Measurements from ENCODE around the gene ADISSP.

Gene ADISSP

DNA sequence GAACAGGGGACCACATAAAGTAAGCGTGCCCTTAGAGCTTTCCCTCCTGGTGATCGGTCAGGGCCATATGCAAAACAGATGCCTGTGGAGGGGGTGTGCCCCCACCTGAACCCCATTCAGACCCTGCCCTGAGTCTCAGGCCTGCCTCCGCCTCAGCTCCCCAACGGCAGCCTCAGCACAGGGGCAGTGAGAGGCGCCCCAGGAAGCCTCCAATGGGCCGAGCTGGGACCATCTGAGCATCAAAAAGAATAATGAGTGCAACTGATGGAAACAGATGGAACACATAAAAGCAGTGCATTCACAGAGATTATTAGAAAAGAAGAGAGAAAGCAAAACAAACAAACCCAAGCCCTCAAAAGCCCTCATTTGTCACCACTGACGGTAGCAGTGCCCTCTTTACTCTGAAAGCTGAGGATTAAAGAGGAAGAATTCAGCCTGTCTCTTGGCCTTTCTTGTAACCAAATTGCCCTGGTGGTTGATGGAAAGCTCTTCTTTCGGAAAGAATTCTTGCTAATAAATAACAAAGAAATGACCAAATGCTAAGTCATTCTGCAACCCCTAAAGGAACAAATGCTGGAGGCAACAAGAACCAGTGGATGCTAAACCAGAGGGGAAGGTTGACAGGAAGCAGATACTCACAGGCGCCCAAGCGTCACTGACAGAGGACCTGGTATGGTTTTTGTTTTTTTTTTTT, 6.8 kb downstream of the ADISSP start:
- Mint-ChIP-seq H3K4me1 (peaks cover 29 to 46% of the 10 kb centered on the region in 2 donors), H3K27ac (peak overlapping the region; percentile 84), H3K4me3 (no peak overlapping the region), H3K9me3 (no peaks in the 10 kb centered on the region), H3K27me3 (no peaks in the 10 kb centered on the region), H3K36me3 (peaks cover 24 to 30% of the 10 kb centered on the region in 2 donors)
- DNase-seq (no peak), ATAC-seq (replicated peaks) (peak; percentile 77 to 82)

DNA sequence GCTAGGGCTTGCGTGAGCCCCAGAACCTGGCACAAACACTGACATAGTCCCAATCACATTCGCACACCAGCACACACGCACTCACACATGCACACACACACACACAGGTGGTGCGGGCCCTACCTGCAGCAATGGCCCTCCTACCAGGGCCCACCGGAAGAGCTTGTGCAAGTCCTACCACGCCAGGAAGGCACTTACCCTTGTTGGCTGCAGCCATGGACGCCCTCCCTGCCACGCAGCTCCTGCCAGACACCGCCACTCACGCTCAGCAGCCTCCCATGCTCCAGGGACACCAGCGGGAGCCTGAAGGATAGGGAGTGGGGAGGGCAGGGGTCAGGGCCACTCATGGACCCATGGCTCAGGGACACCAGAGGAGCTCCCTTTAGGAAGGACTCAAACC, 7.7 kb downstream of the ADISSP start:
- H3K27me3 Mint-ChIP-seq, result no peaks in the 10 kb centered on the region
- no peaks in the 10 kb centered on the region for H3K9me3 Mint-ChIP-seq
- H3K4me3 Mint-ChIP-seq, result no peak overlapping the region
- H3K4me1 Mint-ChIP-seq, result peaks cover 20 to 36% of the 10 kb centered on the region in 2 donors
- no peak overlapping the region for H3K27ac Mint-ChIP-seq
- DNase-seq (no peak), ATAC-seq (replicated peaks) (no peak)
- peaks cover 24 to 34% of the 10 kb centered on the region in 2 donors for H3K36me3 Mint-ChIP-seq

DNA sequence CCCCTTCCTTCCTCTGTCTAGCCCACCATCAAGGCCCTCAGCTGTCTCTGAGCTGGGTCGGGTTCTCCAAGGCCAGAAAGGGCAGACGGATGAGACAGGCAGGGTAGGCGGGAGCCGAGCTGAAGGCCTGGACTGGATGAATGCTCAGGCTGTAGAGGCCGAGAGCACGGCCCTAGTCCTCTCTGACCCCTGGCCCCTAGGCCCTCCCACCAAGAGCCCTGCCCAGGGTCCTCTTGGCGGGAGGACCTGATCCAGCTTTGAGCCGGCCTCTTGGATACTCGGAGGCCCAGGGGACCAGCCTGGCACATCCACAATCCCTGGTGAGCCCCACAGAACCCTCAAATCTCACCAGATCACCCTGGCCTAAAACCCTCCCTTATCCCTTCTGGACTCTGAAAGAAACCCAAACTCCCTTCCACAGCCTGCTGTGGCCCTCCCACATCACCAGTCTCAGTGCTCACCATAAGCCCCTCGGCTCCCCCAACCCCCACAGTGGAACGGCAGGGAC, 8.2 kb downstream of the ADISSP start:
- DNase-seq, result no peak
- H3K4me1 Mint-ChIP-seq, result peaks cover 15 to 31% of the 10 kb centered on the region in 2 donors
- H3K4me3 Mint-ChIP-seq, result no peak overlapping the region
- H3K27me3 Mint-ChIP-seq, result no peaks in the 10 kb centered on the region
- H3K36me3 Mint-ChIP-seq, result peaks cover 26 to 37% of the 10 kb centered on the region in 2 donors
- H3K27ac Mint-ChIP-seq, result no peak overlapping the region
- no peak for ATAC-seq (replicated peaks)
- no peaks in the 10 kb centered on the region for H3K9me3 Mint-ChIP-seq

GRCh38 chr20:3758566-3758965, 9.0 kb downstream of the ADISSP start:
- Mint-ChIP-seq H3K4me1 (peaks cover 10 to 23% of the 10 kb centered on the region in 2 donors), H3K36me3 (peaks cover 28 to 39% of the 10 kb centered on the region in 2 donors), H3K4me3 (no peak overlapping the region), H3K27me3 (no peaks in the 10 kb centered on the region), H3K9me3 (no peaks in the 10 kb centered on the region), H3K27ac (no peak overlapping the region)
- DNase-seq, result no peak
- no peak for ATAC-seq (replicated peaks)

DNA sequence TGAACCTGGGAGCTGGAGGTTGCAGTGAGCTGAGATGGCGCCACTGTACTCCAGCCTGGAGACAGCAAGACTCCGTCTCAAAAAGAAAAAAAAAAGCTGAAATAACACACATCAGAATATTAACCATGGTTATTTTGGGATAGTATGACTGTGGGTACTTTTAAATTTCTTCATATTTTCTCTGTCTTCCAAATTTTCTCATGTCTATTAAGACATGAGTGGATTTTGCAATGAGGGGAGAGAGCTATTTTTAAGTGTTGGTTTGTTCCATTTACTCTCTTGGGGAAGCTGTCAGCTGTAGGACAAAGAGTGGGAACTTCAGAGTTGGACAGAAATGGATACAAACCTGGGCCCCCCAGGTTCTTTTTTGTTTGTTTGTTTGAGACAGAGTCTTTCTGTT, 10.3 kb downstream of the ADISSP start:
- Mint-ChIP-seq H3K4me1 (peaks cover 13 to 34% of the 10 kb centered on the region in 2 donors), H3K4me3 (no peak overlapping the region), H3K36me3 (peaks cover 31 to 43% of the 10 kb centered on the region in 2 donors), H3K9me3 (no peaks in the 10 kb centered on the region), H3K27me3 (no peaks in the 10 kb centered on the region), H3K27ac (no peak overlapping the region)
- no peak for DNase-seq
- no peak for ATAC-seq (replicated peaks)

DNA sequence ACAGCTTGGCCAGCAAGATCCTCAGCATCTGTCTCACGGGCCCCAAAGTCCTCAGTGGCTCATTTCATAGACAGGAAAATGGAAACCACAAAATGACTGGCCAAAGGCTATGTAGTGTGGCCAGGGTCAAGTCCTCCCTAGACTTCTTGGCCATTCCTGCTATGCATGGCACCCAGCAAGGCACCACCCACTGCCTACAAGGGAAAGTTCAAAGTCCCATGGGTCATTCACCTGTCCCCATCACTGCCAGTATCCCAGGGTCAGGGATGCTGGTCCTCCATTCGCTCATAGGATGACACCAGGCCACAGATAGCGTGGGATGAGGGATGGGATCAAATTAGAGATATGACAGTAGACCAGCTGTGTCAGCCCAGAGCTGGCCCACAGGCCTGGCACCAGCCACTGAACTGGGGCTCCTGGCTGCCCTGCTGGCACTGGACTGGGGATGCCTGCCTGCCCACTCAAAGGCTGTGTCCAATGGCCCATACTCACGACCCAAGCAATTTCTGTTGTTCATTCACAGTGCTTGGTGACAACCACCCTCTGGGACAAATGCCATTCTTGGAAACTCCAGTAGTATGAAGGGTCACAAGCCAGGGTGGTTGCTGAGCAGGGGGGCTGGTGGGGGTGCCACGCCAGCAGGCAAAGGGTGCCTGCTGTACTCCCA, 11.6 kb downstream of the ADISSP start:
- peaks cover 11 to 31% of the 10 kb centered on the region in 2 donors for H3K4me1 Mint-ChIP-seq
- no peaks in the 10 kb centered on the region for H3K27me3 Mint-ChIP-seq
- H3K27ac Mint-ChIP-seq, result peak overlapping the region; percentile 62
- ATAC-seq (replicated peaks) (no peak), DNase-seq (no peak)
- H3K9me3 Mint-ChIP-seq, result no peaks in the 10 kb centered on the region
- no peak overlapping the region for H3K4me3 Mint-ChIP-seq
- H3K36me3 Mint-ChIP-seq, result peaks cover 32 to 36% of the 10 kb centered on the region in 2 donors

DNA sequence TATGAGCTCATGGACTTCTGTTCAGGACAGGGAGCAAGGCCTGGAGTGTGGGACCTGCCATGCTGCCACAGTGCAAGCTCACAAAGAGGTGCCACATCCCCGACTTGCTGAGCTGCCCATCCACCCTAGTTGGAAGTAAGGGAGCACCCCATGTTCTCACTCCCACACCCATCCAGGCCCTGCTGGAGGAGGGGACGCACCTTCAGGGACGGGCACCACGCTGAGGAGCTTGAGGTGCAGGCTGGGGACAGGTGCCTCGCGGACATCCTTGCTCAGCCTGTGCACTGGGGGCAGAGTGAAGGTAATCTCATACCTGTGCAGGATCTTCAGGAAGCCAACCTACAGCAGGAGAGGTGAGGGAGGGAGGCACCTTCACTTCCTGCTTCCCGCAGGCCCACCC, 12.3 kb downstream of the ADISSP start:
- DNase-seq (no peak), ATAC-seq (replicated peaks) (no peak)
- H3K27me3 Mint-ChIP-seq, result no peaks in the 10 kb centered on the region
- H3K36me3 Mint-ChIP-seq, result peaks cover 28 to 36% of the 10 kb centered on the region in 2 donors
- no peak overlapping the region for H3K27ac Mint-ChIP-seq
- H3K4me3 Mint-ChIP-seq, result no peak overlapping the region
- no peaks in the 10 kb centered on the region for H3K9me3 Mint-ChIP-seq
- peaks cover 8 to 25% of the 10 kb centered on the region in 2 donors for H3K4me1 Mint-ChIP-seq

- no peak overlapping the region for H3K27ac Mint-ChIP-seq
- H3K36me3 Mint-ChIP-seq, result peaks cover 22 to 31% of the 10 kb centered on the region in 2 donors
Observed at GRCh38 chr20:3754276-3754630, 13.3 kb downstream of the ADISSP start.

DNA sequence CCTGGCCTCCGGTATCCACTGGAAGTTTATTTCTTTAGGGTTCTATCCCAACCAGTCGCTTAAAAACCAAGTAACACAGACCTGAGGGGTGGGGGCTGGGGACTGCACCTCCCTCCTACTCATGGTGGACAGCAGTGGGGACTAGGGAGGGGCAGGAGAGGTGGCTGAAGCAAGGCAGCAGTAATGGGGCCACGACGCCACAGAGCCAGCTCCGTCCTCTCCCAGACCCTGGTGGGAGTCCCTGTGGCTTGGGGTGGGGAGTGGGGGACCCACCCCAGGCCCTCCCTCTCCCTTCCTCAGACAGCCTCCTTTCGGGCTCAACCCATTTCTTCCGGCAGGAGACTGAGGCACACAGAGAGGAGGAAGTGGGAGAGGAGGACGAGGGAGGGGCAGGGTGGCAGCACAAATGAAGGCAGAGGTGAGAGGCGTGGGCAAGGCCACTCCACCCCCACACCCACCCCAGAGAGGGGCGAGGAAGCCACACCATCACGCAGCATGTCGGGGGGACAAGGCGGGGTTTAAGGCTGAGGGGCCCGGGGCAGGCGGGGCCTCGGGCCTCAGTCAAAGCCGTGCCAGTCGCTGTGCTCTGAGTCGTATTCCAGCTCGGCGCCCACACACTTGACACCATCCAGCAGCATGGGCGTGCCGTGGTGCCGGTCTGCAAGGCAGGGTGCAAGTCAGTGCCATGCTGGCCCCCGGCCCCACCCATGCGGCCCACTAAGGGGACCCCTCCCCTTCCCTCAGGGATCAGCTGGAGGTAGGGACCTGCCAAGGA, 13.9 kb downstream of the ADISSP start:
- H3K36me3 Mint-ChIP-seq, result peaks cover 22 to 31% of the 10 kb centered on the region in 2 donors
- no peak overlapping the region for H3K27ac Mint-ChIP-seq
- H3K4me1 Mint-ChIP-seq, result peaks cover 5 to 17% of the 10 kb centered on the region in 2 donors
- ATAC-seq (replicated peaks) (no peak), DNase-seq (no peak)
- H3K9me3 Mint-ChIP-seq, result no peaks in the 10 kb centered on the region
- H3K27me3 Mint-ChIP-seq, result peaks cover 3 to 5% of the 10 kb centered on the region in 2 donors
- H3K4me3 Mint-ChIP-seq, result no peak overlapping the region

More at GRCh38 chr20:3754276-3754630, 13.3 kb downstream of the ADISSP start:
- Mint-ChIP-seq H3K4me1 (peaks cover 5 to 17% of the 10 kb centered on the region in 2 donors), H3K4me3 (no peak overlapping the region), H3K9me3 (no peaks in the 10 kb centered on the region), H3K27me3 (no peaks in the 10 kb centered on the region)
- ATAC-seq (replicated peaks) (no peak), DNase-seq (no peak)

- no peak for DNase-seq
- no peak overlapping the region for H3K27ac Mint-ChIP-seq
Observed at GRCh38 chr20:3753098-3753497, 14.5 kb downstream of the ADISSP start.

GRCh38 chr20:3752386-3752759, 15.2 kb downstream of the ADISSP start:
- Mint-ChIP-seq H3K4me3 (peak overlapping the region; percentile 61 to 82), H3K36me3 (peaks cover 15 to 21% of the 10 kb centered on the region in 2 donors), H3K4me1 (peaks cover 5 to 17% of the 10 kb centered on the region in 2 donors), H3K9me3 (no peaks in the 10 kb centered on the region), H3K27ac (no peak overlapping the region), H3K27me3 (peaks cover 11 to 18% of the 10 kb centered on the region in 2 donors)
- ATAC-seq (replicated peaks) (no peak), DNase-seq (no peak)

More at GRCh38 chr20:3753098-3753497, 14.5 kb downstream of the ADISSP start:
- H3K4me1 Mint-ChIP-seq, result peaks cover 5 to 17% of the 10 kb centered on the region in 2 donors
- H3K9me3 Mint-ChIP-seq, result no peaks in the 10 kb centered on the region
- peaks cover 21 to 28% of the 10 kb centered on the region in 2 donors for H3K36me3 Mint-ChIP-seq
- H3K27me3 Mint-ChIP-seq, result peaks cover 4 to 11% of the 10 kb centered on the region in 2 donors
- peak; percentile 51 to 61 for ATAC-seq (replicated peaks)
- no peak overlapping the region for H3K4me3 Mint-ChIP-seq

DNA sequence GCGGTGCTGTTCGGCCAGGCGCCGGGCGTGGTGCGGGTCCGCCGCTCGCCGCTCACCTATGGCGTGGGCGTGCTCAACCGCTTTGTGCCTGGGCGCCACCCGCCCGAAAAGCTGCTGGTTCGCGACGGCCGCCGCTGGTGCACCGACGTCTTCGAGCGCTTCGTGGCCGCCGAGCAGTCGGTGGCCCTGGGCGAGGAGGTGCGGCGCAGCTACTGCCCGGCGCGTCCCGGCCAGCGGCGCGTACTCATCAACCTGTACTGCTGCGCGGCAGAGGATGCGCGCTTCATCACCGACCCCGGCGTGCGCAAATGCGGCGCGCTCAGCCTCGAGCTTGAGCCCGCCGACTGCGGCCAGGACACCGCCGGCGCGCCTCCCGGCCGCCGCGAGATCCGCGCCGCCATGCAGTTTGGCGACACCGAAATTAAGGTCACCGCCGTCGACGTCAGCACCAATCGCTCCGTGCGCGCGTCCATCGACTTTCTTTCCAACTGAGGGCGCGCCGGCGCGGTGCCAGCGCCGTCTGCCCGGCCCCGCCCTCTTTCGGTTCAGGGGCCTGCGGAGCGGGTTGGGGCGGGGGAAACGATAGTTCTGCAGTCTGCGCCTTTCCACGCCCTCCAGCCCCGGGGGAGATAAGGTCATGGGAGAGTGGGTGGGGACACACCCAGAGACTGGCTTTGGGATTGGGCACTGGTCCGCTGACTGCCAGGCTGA, 15.7 kb downstream of the ADISSP start:
- Mint-ChIP-seq H3K36me3 (peaks cover 14 to 18% of the 10 kb centered on the region in 2 donors), H3K4me3 (peak overlapping the region; percentile 61 to 82), H3K4me1 (peaks cover 5 to 17% of the 10 kb centered on the region in 2 donors), H3K27ac (no peak overlapping the region), H3K9me3 (no peaks in the 10 kb centered on the region), H3K27me3 (peaks cover 14 to 19% of the 10 kb centered on the region in 2 donors)
- ATAC-seq (replicated peaks), result peak; percentile 83 to 84
- DNase-seq, result peak; percentile 70

DNA sequence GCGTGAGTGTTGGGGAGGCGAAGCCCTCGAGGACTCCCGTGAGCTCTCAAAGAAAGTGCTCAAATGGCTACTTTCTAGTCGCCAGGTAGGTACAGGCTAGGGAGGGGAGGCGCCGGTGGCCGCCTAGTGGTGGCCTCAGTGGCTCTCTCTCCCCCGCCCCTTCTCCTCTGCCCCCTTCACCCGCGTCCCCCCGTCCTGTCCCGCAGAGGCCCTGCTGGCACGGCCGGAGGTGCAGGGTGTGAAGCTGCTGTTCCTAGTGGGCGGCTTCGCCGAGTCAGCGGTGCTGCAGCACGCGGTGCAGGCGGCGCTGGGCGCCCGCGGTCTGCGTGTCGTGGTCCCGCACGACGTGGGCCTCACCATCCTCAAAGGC, 16.3 kb downstream of the ADISSP start:
- Mint-ChIP-seq H3K4me1 (peaks cover 5 to 17% of the 10 kb centered on the region in 2 donors), H3K27ac (no peak overlapping the region), H3K36me3 (peaks cover 9 to 14% of the 10 kb centered on the region in 2 donors), H3K9me3 (no peaks in the 10 kb centered on the region), H3K4me3 (no peak overlapping the region), H3K27me3 (peaks cover 19 to 25% of the 10 kb centered on the region in 2 donors)
- DNase-seq (no peak), ATAC-seq (replicated peaks) (no peak)
